HG03432 (cell line): ENCODE measurements around the gene XKR7.
"Not testable (repeated sequence)": the region's sequence is repeated elsewhere in the genome, so short reads cannot be mapped to it uniquely, and the experiment has no call there.

Experiments
- ATAC-seq: cut with Tn5 transposase; IDR thresholded peaks from one replicate; pipeline ENCODE4 v1.9.1; 2021; ENCODE audit warnings: mild to moderate bottlenecking, moderate library complexity; ENCODE audit not compliant: unreplicated experiment

Gene XKR7

GRCh38 chr20:31967830-31968249 is at the start of gene XKR7:
TSS of gene XKR7 (plus strand) at chr20:31968151. CDS start at chr20:31968176, 25 bp downstream.
- no peak for ATAC-seq

- no peak for ATAC-seq
Observed at GRCh38 chr20:31918466-31919105, 49.4 kb upstream of the XKR7 start.

- no peak for ATAC-seq
Observed at GRCh38 chr20:31919410-31920155, 48.4 kb upstream of the XKR7 start.

GRCh38 chr20:31920275-31920855 is 47.6 kb upstream of the XKR7 start:
- ATAC-seq, result no peak

GRCh38 chr20:31921480-31921879 is 46.5 kb upstream of the XKR7 start:
- not testable (repeated sequence) for ATAC-seq

GRCh38 chr20:31922181-31922580 is 45.8 kb upstream of the XKR7 start:
- ATAC-seq, result no peak

GRCh38 chr20:31922588-31922987 is 45.4 kb upstream of the XKR7 start:
- no peak for ATAC-seq

- peak; percentile 78 for ATAC-seq
Observed at GRCh38 chr20:31923388-31924331, 44.3 kb upstream of the XKR7 start.

- no peak for ATAC-seq
Observed at GRCh38 chr20:31924561-31924960, 43.4 kb upstream of the XKR7 start.

- ATAC-seq, result no peak
Observed at GRCh38 chr20:31925631-31926030, 42.3 kb upstream of the XKR7 start.

- no peak for ATAC-seq
Observed at GRCh38 chr20:31926493-31926892, 41.5 kb upstream of the XKR7 start.

GRCh38 chr20:31927627-31928159 is 40.3 kb upstream of the XKR7 start:
- ATAC-seq, result no peak

- ATAC-seq, result not testable (repeated sequence)
Observed at GRCh38 chr20:31929631-31930030, 38.3 kb upstream of the XKR7 start.

- no peak for ATAC-seq
Observed at GRCh38 chr20:31930779-31931178, 37.2 kb upstream of the XKR7 start.

- ATAC-seq, result no peak
Observed at GRCh38 chr20:31933698-31934097, 34.3 kb upstream of the XKR7 start.

GRCh38 chr20:31934491-31934890 is 33.5 kb upstream of the XKR7 start:
- no peak for ATAC-seq

- ATAC-seq, result no peak
Observed at GRCh38 chr20:31934968-31935764, 32.8 kb upstream of the XKR7 start.

- no peak for ATAC-seq
Observed at GRCh38 chr20:31936420-31936819, 31.5 kb upstream of the XKR7 start.

GRCh38 chr20:31937820-31938219 is 30.1 kb upstream of the XKR7 start:
- ATAC-seq, result no peak

- no peak for ATAC-seq
Observed at GRCh38 chr20:31939661-31940060, 28.3 kb upstream of the XKR7 start.
